NCI-H524 treated with DMSO at 0.1 percent for 48 hours (cell line): ENCODE data around the gene SELENOM.
"Not testable (repeated sequence)": the region's sequence is repeated elsewhere in the genome, so short reads cannot be mapped to it uniquely, and the experiment has no call there.

Experiments
- DNase-seq: peaks from one replicate; lab custom pipeline; 2025; lab: John Stamatoyannopoulos, UW

SELENOM gene

GRCh38 chr22:31105282-31105929 lies 2.0 kb downstream of the SELENOM start:
- DNase-seq = no peak

- no peak for DNase-seq
These were observed 2.5 kb downstream of the SELENOM start for GRCh38 chr22:31104869-31105268.

GRCh38 chr22:31103899-31104694 lies 3.3 kb downstream of the SELENOM start:
- DNase-seq = no peak

- DNase-seq = no peak
These were observed 4.3 kb downstream of the SELENOM start for GRCh38 chr22:31103111-31103510.

- DNase-seq = no peak
These were observed 4.8 kb downstream of the SELENOM start for GRCh38 chr22:31102441-31103081.

- no peak for DNase-seq
These were observed 6.4 kb downstream of the SELENOM start for GRCh38 chr22:31100762-31101525.

GRCh38 chr22:31099841-31100761 lies 7.3 kb downstream of the SELENOM start:
- DNase-seq = no peak

GRCh38 chr22:31099386-31099785 lies 8.0 kb downstream of the SELENOM start:
- no peak for DNase-seq

GRCh38 chr22:31098632-31099110 lies 8.7 kb downstream of the SELENOM start:
- DNase-seq = no peak

GRCh38 chr22:31097941-31098631 lies 9.3 kb downstream of the SELENOM start:
- DNase-seq = no peak

GRCh38 chr22:31097539-31097938 lies 9.8 kb downstream of the SELENOM start:
- not testable (repeated sequence) for DNase-seq

- DNase-seq = no peak
These were observed 10.6 kb downstream of the SELENOM start for GRCh38 chr22:31096657-31097279.

- no peak for DNase-seq
These were observed 11.6 kb downstream of the SELENOM start for GRCh38 chr22:31095637-31096249.

GRCh38 chr22:31094741-31095140 lies 12.6 kb downstream of the SELENOM start:
- DNase-seq = no peak

GRCh38 chr22:31094021-31094551 lies 13.3 kb downstream of the SELENOM start:
- DNase-seq = no peak

GRCh38 chr22:31093086-31093850 lies 14.1 kb downstream of the SELENOM start:
- no peak for DNase-seq

- DNase-seq = no peak
These were observed 15.2 kb downstream of the SELENOM start for GRCh38 chr22:31092161-31092560.
